Activated CD4-positive, alpha-beta T cell treated with anti-CD3 and anti-CD28 coated beads for 24 hours (primary cell): ENCODE results near the gene RPS27L.

Experiments used
- DNase-seq, 2 donors: peaks; one replicate each; pipeline ENCODE4 v3.0.0-alpha.2; 2020; ENCODE audit warnings: low read depth in 2 of 2

The RPS27L gene

DNA sequence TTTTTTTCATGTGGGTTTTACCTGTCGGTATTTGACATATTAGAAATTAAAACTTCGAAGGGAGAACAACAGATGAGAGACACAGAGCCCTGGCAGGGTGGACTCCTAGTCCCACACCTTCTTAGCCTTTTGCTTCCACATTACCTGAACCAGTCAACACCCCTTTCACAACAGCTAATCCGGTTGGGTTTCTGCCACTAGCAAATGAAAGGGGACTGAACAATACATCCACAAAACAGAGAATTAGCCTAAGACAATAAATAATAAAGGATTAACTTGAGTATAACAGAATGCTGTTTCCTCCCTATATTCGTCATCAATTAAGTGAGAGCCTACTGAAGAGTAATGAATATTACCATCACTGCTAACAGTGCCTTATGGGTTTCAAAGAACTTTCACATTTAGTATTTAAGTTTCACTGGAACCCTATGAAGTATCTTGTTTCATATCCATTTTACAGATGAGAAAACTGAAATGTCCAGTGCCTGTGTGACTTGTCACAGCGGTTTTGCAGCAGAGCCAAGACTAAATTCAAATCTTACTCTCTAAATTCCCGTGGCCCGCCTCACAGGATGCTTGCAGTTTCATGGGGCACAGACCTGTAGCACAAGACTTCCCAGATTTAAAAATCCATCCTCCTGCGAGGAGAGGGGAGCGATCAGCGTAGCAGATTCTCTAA, 31.1 kb upstream of the RPS27L start:
- DNase-seq, result no peak

DNA sequence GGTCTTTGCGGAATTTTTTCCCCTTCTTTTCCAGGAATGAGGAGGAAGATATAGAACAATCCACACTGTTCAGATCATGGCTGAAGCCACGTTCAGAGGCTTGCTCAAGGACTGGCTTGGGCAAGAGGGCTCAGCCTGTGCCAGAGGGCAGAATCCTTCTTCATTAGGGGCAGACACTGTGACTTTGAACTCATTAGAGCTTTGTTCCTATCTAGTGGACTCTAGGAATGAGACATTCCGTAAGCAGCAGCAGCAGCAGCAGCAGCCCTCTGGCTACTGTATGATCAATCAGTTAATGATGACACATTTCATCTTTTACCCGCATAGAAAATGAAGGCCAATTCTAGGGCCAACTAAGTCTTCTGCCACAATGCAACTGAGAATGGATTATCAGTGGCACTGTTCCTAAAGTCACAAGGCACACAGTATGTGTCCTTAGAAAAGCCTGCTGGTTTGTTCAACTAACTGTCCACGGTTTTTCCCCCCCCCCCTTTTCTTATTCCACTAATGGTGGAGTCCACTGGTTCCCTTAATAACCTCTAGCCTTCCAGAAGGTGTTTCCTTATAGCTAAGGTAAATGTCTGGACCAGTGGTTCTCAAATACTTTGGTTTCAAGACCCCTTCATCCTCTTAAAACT, 30.4 kb upstream of the RPS27L start:
- DNase-seq, result no peak

DNA sequence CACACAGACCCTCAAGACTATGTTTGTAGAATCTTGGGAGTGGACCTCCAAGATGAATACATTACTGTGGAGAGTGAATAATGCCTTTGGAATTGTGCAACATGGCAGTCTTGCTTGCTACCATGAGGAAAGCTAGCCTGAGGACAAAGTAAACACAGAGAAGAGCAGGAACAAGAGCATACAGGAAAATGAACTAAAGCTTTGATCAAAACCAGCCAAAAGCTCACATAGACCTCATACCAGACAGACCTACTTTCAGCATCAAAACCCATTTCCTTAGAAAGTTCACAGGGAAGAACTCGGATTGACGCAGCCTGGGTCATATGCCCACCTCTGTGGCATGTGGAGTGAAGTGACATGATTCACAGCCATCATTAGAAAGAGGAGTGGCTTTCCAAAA, 28.8 kb upstream of the RPS27L start:
- no peak for DNase-seq

DNA sequence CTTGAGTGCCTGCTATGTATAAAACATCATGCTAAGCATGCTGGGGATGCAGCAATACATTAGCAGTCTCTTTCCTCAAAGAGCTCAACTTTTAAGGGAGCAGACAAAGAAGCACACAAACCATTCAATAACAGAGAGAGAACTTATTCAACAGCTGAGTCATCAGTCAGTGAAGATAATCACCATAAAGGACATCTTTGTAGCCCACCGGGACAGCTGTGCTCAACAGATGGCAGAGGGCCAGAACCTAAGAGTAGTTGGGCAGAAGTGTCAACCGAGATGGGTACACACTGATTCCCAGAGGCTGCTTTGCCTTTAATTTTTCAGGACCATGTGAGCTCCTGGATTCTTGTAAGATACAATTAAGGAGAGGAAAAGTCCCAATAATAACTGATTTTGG, 27.9 kb upstream of the RPS27L start:
- no peak for DNase-seq

DNA sequence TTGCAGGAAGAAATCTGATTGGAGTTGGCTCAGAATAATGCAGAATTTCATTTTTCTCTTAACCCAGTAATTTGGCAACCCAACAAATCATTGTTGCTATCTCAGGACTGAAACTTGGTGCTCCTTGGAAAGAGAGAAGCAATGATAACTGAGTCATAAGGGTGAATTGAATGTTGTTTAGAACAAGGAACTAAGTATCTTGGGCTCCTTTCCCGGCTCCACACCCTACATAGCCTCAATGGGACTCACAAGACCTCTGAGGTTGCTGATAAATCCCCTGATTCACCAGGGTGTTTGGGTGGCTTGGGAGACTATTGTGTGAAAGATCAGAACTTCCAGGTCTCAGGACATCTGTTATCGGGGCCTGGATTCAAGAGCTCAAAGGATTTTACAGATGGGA, 24.4 kb upstream of the RPS27L start:
- no peak for DNase-seq

DNA sequence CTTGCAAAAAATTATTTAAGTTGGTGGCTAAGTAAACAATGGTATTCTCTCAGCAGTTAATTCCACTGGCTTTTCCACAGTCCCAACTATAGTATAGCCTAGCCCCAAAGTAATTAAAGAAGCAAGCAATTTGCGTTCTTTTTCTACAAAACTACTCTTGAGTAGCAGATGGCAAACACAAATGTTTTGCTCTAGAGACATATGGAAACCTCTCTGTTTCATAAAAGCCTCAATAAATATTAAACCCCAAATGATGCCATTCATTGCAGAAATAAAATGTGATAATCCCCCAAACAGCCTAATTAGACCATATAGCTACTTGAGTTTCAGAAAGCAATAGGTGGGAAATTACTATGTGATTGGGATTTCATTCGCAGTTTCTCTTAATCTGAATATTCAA, 23.5 kb upstream of the RPS27L start:
- DNase-seq, result no peak

DNA sequence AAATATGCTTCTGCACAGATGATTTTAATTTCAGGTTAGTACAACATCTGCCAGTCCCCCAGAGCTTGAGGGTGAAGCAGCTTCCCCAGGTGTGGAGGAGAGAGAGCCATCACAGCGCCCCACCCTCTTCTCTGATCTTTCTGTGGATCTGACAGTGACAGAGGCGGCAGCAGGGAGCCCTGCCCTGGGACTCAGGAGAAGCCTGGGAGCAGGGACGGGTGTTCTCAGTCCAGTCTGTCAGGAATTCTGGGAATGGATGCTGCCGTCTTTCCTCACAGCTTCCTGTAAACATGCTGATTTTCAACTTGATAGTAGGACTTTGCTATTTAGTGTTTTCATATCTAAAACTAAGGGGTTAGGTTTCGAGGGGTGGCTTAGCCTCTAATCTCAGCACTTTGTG, 20.8 kb upstream of the RPS27L start:
- DNase-seq, result no peak

DNA sequence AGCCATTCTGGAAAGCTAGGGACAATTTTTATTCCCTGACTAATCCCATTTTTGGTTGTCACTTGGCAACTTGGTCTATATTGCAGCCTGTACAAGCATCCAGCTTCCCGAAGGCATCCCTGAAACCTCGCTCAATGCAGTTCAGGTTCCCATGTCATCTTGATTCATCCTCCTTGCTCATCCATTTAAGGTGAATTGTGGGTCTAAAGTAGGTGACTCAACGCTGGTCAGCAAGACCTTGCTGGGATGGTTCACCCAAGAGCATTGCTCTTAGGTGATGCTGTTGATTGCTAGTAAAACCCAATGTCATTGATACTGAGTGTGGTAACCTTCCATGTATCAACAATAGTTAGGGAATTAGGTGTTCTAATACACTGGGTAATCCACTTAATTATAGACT, 19.0 kb upstream of the RPS27L start:
- no peak for DNase-seq

DNA sequence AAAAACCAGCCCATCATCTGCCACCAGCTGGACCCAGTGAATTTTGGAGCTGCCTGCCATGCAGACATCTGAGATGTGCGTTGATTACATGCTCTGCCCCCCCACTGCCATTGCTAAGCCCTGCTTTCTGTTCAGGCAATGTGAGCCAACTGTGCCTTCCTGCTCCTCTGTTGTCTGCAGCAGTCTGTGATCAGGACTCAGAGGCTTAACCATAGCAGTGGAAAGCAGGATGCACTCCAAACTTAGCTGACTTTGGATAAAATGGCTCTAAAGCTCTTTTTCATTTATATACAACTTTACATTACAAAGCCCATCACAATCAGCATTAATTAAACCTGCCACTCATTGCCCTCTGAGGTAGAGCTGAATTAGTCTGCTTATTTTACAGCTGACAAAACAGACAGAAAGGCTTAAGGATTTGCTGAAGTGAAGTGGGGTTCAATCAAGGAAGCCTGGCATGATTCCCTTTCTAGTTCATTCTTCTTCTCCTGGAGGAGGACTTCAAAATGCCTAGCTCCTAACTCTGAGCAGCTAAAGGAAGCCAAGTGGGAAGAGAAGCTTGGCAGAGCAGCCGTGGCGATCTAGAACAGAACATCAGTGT, 15.7 kb upstream of the RPS27L start:
- no peak for DNase-seq

DNA sequence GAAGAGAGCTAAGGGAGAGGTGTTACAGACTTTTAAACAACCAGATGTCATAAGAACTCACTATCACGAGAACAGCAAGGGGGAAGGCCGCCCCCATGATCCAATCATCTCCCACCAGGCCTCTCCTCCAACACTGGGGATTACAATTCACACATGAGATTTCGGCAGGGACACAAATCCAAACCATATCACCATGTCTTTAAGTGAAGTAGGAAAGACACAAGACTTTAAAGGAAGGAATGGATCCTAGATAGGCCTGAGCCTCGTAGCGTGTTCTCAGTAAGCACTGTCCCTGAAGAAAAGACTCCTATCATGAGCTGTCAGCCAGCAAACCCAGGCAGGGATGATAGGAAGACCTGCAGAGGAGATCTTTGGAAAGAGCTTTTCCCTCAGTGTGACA, 15.1 kb upstream of the RPS27L start:
- DNase-seq, result no peak

DNA sequence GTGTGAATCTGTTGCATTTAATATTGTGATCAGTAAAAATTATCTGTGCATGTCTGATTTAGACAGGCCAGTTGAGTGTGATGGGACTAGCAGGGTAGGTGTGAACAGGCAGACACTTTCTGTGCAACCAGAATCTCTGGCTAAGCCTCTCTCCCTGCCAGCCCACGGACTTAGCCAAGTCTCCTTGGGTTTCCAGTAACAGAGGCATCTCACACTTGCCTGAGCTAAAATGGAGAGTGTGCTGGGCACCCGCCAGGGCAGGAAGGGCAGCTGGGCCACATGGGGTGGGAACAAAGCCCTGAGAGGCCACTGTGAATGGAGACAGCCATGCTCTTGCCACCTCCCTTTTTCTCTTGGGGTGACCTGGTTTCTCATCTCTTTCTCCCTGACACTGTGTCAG, 12.5 kb upstream of the RPS27L start:
- DNase-seq, result no peak

DNA sequence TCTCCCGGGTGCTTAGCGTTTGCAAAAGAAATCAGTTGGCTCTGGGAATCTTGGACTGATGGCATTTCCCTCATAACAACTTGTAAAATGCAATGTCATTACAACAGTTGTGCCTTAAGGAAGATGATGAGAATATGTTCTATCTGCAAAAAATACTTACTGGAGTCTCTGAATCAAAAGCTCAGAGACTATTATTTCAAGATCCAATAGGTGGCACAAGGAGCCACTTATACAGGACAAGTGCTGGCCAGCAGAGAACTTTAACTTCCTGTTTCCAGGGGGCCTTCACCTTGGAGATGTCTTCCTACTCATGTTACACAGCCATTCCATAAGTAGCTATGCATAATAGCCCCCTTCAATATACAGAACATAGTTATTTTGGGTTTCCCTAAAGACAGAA, 8.9 kb upstream of the RPS27L start:
- DNase-seq, result no peak

DNA sequence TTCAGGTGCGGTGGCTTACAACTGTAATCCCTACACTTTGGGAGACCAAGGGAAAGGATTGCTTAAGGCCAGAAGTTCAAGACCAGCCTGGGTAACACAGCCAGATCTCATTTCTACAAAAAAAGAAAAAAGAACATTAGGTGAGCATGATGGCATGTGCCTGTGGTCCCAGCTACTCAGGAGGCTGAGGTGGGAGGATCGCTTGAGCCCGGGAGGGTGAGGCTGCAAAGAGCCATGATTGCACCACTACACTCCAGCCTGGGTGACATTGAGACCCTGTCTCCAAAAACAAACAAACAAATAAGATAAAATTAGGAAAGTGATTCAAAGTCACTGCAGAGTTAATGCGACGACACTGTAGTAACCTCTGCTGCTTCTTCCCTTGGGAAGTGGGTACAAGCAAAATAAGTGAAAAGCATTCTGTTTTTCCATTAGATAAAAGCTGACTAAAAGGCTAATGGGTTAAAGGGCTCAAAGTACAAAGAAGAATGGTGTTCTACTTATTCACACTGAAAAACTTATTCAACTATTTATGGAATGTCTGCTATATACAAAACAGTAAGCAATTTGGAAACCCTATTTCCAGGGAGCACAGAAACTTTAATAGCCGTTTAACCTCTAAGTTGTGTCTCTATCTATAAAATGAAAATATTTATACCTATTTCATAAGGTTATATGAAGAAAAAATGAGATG, 8.0 kb upstream of the RPS27L start:
- DNase-seq, result no peak

DNA sequence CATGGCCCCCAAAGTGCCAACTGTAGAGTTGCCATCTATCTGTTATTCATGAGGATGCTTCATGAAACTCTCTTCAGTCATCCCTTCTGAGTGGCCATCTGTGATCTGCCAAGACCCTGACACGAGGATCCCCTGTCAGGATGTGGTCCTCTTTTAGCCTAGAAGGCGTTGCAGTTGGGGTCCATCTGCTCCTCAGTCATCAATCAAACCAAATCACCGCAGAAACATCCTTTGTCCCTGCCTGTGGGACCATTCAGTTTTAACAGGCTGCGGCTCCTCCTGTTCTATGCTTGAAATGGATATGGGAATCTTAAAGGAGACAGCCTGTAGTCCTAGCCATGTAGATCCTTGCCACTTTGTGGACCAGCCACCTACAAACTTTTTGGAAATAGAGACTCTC, 5.9 kb upstream of the RPS27L start:
- no peak for DNase-seq

DNA sequence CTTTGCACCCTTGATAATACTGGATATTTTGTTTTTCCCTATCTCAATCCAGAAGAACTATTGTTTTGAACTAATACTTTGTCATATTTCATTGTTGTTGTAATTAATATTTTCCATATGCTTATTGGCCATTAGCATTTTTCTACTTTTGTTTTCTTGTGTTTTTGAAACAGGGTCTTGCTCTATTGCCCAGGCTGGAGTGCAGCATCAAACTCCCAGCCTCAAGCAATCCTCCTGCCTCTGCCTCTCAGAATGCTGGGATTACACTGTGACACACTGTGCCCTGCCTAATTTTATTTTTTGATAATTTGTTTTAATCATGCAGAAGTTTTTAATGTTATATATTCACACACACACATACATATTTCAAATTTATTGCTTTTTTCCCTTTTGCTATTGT, 3.4 kb upstream of the RPS27L start:
- DNase-seq, result no peak

DNA sequence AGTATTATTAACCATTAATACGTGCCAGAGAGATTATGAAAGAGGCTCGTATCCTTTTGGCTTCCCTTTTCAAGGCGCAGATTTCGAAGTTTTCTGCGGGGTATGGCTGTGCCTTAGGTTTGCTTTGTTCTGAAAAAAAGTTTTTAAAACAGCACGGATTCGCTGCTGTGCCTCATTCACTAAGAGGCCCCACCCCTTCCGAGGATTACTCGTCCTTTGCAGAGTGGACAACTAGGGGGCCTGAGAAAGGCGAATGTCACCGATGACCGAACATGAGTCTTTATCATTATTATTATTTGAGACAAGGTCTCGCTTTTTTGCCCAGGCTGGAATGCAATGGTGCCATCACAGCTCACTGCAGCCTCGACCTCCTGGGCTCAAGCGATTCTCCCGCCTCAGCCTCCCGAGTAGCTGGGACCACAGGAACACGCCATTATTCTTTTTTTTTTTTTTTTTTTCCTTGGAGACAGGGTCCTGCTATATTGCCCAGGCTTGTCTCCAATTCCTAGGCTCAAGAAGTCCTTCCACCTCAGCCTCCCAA, 684 bp upstream of the RPS27L start:
- no peak for DNase-seq

DNA sequence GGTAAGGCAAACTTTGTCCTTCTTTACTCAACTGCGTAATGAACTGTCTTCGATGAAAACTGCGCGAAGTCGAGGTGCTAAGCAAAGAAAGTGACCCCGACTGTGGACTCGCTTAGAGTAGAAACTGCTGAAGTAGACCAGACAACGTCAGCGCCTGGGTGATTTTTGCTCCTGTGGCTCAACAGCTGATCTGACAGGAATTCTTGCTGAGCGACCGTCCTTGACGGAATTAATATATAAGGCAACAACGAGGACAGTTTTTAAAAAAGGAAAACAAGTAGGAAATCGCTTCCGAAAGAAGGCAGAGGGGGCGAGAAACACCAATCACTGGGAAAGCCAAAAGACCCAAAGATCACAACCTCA, 541 bp downstream of the RPS27L start:
- peak in 1 of 2 donors; percentile 1 for DNase-seq

DNA sequence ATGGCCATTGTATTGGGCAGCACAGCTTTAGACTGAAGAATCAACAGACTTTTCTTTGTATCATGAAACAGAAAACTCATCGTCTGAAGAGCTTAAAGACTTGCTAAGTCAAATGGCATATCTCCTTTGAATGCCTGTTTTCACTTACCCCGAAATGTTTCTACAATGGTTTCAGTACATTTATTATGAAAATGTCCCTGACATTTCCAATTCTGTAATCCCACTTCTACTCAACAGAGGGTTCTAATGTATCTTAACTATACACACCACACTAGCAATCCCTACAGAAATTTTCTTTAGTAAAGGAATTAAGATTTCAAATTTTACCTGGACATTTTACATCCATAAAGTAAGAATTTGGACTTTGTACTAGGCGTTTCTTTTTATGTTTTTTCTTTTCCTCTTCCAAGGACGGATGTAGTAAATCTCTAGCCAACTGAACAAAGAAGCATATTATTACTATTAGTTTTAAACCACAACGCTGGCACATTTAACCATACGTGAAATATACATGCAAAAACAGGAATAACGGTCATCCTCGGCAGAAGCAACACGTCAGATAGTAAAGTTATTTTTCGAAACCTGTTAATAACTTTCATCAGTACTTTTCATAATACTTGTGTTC, 1.1 kb downstream of the RPS27L start:
- no peak for DNase-seq

DNA sequence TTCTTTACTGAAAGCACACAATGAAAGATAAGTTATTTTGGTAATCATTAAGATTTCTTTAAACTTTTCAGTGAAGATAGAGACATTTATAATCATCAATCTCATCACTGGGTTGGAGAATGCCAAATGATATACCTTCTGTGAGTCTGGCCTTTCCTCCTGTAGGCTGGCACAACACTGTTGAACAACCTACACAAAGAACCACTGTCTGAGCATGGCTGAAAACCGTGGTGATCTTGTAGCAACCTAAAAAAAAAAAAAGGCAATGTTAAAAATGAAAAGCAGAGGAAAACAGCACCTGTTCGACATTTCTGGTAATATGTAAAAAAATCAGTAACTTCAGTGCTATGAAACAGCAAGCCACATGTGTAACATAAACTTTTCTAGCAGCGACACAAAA, 1.8 kb downstream of the RPS27L start:
- DNase-seq, result no peak

DNA sequence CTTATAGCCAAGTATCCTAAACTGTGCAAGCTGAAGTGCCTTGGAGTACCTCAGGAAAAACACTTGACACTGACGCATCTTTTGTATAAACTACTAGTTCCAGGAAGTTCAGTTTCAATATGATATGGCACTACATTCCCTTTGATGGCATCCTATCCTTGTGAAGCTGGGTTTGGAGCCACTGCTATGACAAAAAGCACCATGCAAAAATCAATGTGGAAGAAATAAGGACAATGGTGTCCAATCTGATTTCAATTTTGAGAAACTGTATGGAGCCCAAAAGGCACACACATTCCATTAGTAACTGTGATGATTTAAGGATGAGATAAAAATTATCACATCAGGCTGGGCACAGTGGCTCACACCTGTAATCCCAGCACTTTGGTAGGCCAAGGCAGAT, 5.6 kb downstream of the RPS27L start:
- DNase-seq, result no peak

DNA sequence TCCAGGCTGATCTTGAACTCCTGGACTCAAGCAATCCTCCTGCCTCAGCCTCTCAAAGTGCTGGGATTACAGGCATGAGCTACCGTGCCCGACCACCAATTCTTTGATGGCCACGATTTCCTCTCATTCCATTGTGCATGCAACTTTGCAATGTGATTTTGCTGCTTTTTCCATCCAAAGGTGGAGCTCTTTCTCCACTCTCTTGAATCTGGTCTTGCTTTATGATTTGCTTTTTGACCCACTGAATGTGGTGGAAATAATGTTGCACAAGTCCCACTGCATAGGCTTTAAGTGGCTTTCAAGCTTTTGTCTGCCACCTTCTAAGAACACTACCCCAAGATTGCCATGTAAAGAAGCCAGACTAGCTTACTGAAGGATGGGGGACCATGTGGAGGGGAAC, 10.6 kb downstream of the RPS27L start:
- DNase-seq, result no peak

DNA sequence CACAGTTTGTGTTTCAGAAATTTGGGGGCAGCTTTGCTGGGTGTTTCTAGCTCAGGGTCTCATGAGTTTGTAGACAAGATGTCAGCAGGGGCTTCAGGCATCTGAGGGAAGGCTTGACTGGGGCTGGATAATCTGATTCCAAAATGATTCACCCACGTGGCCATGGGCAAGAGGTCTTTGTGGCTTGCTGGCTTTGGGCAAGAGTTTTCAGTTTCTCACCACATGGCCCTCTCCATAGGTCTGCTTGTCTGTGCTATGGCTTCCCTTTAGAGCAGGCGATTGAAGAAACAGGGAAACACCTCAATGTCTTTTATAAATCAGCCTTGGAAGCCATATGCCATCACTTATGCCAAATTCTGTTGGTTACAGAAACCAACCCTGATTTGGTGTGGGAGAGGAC, 11.9 kb downstream of the RPS27L start:
- no peak for DNase-seq
